Right atrium auricular region (tissue), 2 donors: ENCODE results near the gene POLR3E. TPM values are rescaled to one million over a fixed set of nuclear protein-coding genes. Genes with fewer than 3 reads are reported as not detected.

ENCODE experiments used
- DNase-seq: peaks from one replicate; pipeline ENCODE4 v3.0.0-alpha.2; 2019; ENCODE audit warnings: low spot score
- H3K27ac ChIP-seq, 2 donors: fragments of 200-600 bp; sonication (generic); 1 replicate in 1 of 2; 2 replicates in 1 of 2; pipeline ENCODE4 v1.5.1; 2016 to 2019
- H3K27me3 ChIP-seq, 2 donors: fragments of 200-600 bp; sonication (generic); one replicate each; pipeline versions ENCODE4 v1.5.1 to v1.6.0; 2017 to 2019
- H3K36me3 ChIP-seq: fragments of 200-600 bp; sonication (generic); one replicate; pipeline ENCODE4 v1.5.1; 2016
- H3K4me1 ChIP-seq, 2 donors: fragments of 200-600 bp; sonication (generic); one replicate each; pipeline versions ENCODE4 v1.5.1 to v1.6.0; 2017 to 2019
- H3K4me3 ChIP-seq, 2 donors: fragments of 200-600 bp; sonication (generic); 1 replicate in 1 of 2; 2 replicates in 1 of 2; pipeline ENCODE4 v1.5.1; 2017 to 2019; ENCODE audit warnings: mild to moderate bottlenecking in 1 of 2, moderate library complexity in 1 of 2
- H3K9me3 ChIP-seq, 2 donors: fragments of 200-600 bp; sonication (generic); one replicate each; pipeline ENCODE4 v1.5.1; 2019
- CTCF ChIP-seq, 2 donors: fragments of 200-600 bp; sonication (generic); IDR thresholded peaks; one replicate each; pipeline ENCODE4 v1.5.1; 2019; ENCODE audit warnings: antibody characterized with exemption in 2 of 2
- total RNA-seq, 2 donors: library from RNA; depleted of rRNA; stranded (reverse); fragments of >200 nt; gene quantifications; one replicate each; pipeline ENCODE4 v1.1.0, GENCODE V29; 2016

POLR3E gene
- total RNA-seq, 2 donors from 2014 or later: 30.3 to 31.1 TPM

- peaks cover 91% of the 10 kb centered on the region for H3K36me3 ChIP-seq
- no peak overlapping the region for H3K4me3 ChIP-seq
- no peak for TF ChIP-seq CTCF (IDR thresholded peaks at IDR 0.05)
- no peak overlapping the region for H3K27ac ChIP-seq
- no peaks in the 10 kb centered on the region for H3K9me3 ChIP-seq
- no peaks in the 10 kb centered on the region for H3K27me3 ChIP-seq
- no peak for DNase-seq
- H3K4me1 ChIP-seq: peaks cover 0 to 2% of the 10 kb centered on the region in 2 donors
These were observed 19.2 kb downstream of the POLR3E start for GRCh38 chr16:22316411-22316811.

GRCh38 chr16:22317001-22317530 lies 19.9 kb downstream of the POLR3E start:
- TF ChIP-seq CTCF (IDR thresholded peaks at IDR 0.05): no peak
- Histone ChIP-seq H3K4me1 (peaks cover 0 to 4% of the 10 kb centered on the region in 2 donors), H3K27ac (no peak overlapping the region), H3K36me3 (peaks cover 91% of the 10 kb centered on the region), H3K9me3 (no peaks in the 10 kb centered on the region), H3K4me3 (no peak overlapping the region), H3K27me3 (no peaks in the 10 kb centered on the region)
- no peak for DNase-seq

GRCh38 chr16:22317625-22318024 lies 20.4 kb downstream of the POLR3E start:
- Histone ChIP-seq H3K4me1 (peaks cover 0 to 4% of the 10 kb centered on the region in 2 donors), H3K36me3 (peaks cover 88% of the 10 kb centered on the region), H3K27ac (no peak overlapping the region), H3K4me3 (no peak overlapping the region), H3K9me3 (no peaks in the 10 kb centered on the region), H3K27me3 (no peaks in the 10 kb centered on the region)
- TF ChIP-seq CTCF (IDR thresholded peaks at IDR 0.05): no peak
- no peak for DNase-seq

- DNase-seq: no peak
- Histone ChIP-seq H3K36me3 (peaks cover 89% of the 10 kb centered on the region), H3K4me3 (no peak overlapping the region), H3K9me3 (no peaks in the 10 kb centered on the region), H3K27me3 (no peaks in the 10 kb centered on the region), H3K27ac (no peak overlapping the region), H3K4me1 (peaks cover 0 to 4% of the 10 kb centered on the region in 2 donors)
- peak in 1 of 2 donors; percentile 67 for TF ChIP-seq CTCF (IDR thresholded peaks at IDR 0.05)
These were observed 21.6 kb downstream of the POLR3E start for GRCh38 chr16:22318690-22319358.

DNA sequence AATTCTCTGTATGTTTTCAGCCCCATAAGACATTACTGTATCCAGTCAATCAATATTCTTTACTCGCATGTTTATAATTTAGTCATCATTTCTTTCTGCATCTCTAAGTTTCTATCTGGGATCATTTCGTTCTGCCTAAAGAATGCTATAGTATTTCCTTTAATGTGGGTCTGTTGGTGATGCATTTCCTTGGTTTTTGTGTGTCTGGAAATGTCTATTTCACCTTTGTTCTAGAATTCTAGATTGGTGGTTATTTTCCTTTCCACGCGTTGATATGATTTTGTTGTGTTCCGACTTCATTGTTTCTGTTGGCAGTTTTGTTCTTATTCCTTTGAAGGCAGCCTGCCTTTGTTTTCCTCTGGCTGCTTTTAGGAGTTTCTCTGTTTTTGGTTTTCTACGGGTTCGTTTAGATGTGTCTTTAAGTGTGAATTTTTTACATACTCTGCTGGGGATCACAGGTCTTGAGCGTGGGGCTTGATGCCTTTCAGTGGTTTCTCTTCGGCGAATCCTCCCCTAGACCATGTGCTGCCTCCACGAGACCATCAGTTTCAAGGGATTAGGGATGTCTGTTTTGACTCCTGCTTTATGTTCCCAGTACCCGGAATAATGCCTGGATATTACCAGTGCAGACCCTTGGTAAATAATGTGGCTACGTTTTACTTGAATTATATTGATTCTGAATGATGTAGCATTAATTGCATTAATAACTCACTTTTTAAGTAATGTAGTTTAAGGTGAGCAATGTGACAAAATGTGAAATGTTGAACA lies 23.5 kb downstream of the POLR3E start:
- H3K27ac ChIP-seq: no peak overlapping the region
- H3K27me3 ChIP-seq: no peaks in the 10 kb centered on the region
- no peaks in the 10 kb centered on the region for H3K9me3 ChIP-seq
- no peak for DNase-seq
- peaks cover 91% of the 10 kb centered on the region for H3K36me3 ChIP-seq
- TF ChIP-seq CTCF (IDR thresholded peaks at IDR 0.05): no peak
- peaks cover 0 to 4% of the 10 kb centered on the region in 2 donors for H3K4me1 ChIP-seq
- H3K4me3 ChIP-seq: no peak overlapping the region
